Gastrocnemius medialis (tissue), 4 donors: Measurements from ENCODE around the gene C12orf60. TPM values are rescaled to one million over a fixed set of nuclear protein-coding genes. Genes with fewer than 3 reads are reported as not detected.

Experiments
- ATAC-seq, 2 donors: fragments of 150-250 bp; one replicate each; pipeline ENCODE4 v1.9.1; 2016
- DNase-seq, 2 donors: peaks; one replicate each; pipeline ENCODE4 v3.0.0-alpha.2; 2019
- H3K27ac ChIP-seq, 4 donors: fragments of 200-600 bp; sonication (generic); 1 replicate in 1 of 4; 2 replicates in 3 of 4; pipeline ENCODE4 v1.5.1; 2016 to 2018; ENCODE audit warnings: mild to moderate bottlenecking in 2 of 4, moderate library complexity in 1 of 4
- H3K27me3 ChIP-seq, 3 donors: fragments of 200-600 bp; sonication (generic) in 2 of 3; 1 replicate in 1 of 3; 2 replicates in 2 of 3; pipeline versions ENCODE4 v1.5.1 to v1.6.0; 2016 to 2019; ENCODE audit warnings: mild to moderate bottlenecking in 1 of 3, moderate library complexity in 1 of 3
- H3K36me3 ChIP-seq, 2 donors: fragments of 200-600 bp; sonication (generic) in 1 of 2; one replicate each; pipeline ENCODE4 v1.5.1; 2017 to 2018
- H3K4me1 ChIP-seq, 2 donors: fragments of 200-600 bp; sonication (generic) in 1 of 2; one replicate each; pipeline ENCODE4 v1.5.1; 2016 to 2017; ENCODE audit warnings: mild to moderate bottlenecking in 2 of 2
- H3K4me3 ChIP-seq, 4 donors: fragments of 200-600 bp; sonication (generic) in 3 of 4; 1 replicate in 1 of 4; 2 replicates in 3 of 4; pipeline ENCODE4 v1.5.1; 2016 to 2019; ENCODE audit warnings: mild to moderate bottlenecking in 2 of 4
- H3K9me3 ChIP-seq, 3 donors: fragments of 200-600 bp; sonication (generic) in 2 of 3; 1 replicate in 1 of 3; 2 replicates in 2 of 3; pipeline ENCODE4 v1.5.1; 2016 to 2019
- POLR2A ChIP-seq, 2 donors: fragments of 450-650 bp; IDR thresholded peaks; one replicate each; pipeline ENCODE4 v1.6.1; 2017; ENCODE audit warnings: antibody characterized with exemption in 2 of 2, mild to moderate bottlenecking in 2 of 2, moderate library complexity in 2 of 2
- in situ Hi-C, 4 donors: fragments of 200-750 bp; cut with MboI; loops; one replicate each; pipeline versions ENCODE4 v1.15.0 to v1.8.0; 2017; ENCODE audit warnings: low sequenced_read_pairs in 4 of 4
- intact Hi-C: fragments of 100-400 bp; cut with DNase I; formaldehyde crosslinking; loops from one replicate; pipeline ENCODE4 v1.15.1; 2023; ENCODE audit warnings: low total_unique reads
- total RNA-seq, 4 donors: library from RNA; depleted of rRNA; stranded (reverse); fragments of >200 nt; gene quantifications; one replicate each; pipeline versions ENCODE4 v1.1.0 to v1.2.3, GENCODE V29; 2016
- TF ChIP-seq, protein P1 (sequence below), 5 experiments: fragments of 450-650 bp in 3 of 5; fragments of 200-600 bp in 2 of 5; sonication (generic) in 2 of 5; IDR thresholded peaks in 4 of 5; conservative IDR thresholded peaks in 1 of 5; 1 replicate in 4 of 5; 2 replicates in 1 of 5; pipeline ENCODE4 v1.5.1; 2016 to 2019; ENCODE audit warnings: antibody characterized with exemption in 5 of 5, mild to moderate bottlenecking in 3 of 5, moderate library complexity in 3 of 5

The C12orf60 gene
- total RNA-seq, 4 donors from 2014 or later: 0.33 to 3.8 TPM; not detected in 2

DNA sequence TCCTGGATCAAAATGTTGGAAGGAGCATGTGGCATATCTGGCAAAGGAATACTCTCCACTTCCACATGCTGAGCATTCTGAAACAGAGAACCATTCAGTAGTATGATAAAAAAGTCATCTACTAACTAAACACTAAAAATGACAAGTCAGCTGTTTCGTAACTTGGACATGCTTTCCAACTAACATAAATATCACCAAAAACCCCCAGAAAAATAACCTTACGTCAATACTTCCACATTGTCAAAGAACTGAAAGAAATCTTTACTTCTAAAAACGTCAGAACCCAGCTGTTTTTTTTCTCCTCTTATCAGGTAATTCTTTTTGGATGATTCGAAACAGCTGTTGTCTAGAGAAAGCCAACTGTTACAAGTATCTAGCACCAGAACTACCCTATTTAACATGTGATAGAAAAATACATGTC, 8.4 kb upstream of the C12orf60 start:
- Histone ChIP-seq H3K36me3 (peaks cover 0 to 97% of the 10 kb centered on the region in 2 donors), H3K9me3 (no peaks in the 10 kb centered on the region), H3K4me1 (no peaks in the 10 kb centered on the region), H3K27me3 (no peaks in the 10 kb centered on the region), H3K27ac (no peak overlapping the region), H3K4me3 (no peak overlapping the region)
- intact Hi-C loops: no loop called here
- DNase-seq (no peak), ATAC-seq (no peak)
- in situ Hi-C loops: loop anchor here in 2 of 4 donors (25.0 kb wide), 2 partner anchors 1092 to 1117 kb away; partner anchors contain the start of genes DERA (in 1 of the 2) and STRAP (in 1 of the 2)
- no peak for TF ChIP-seq POLR2A (IDR thresholded peaks at IDR 0.05)
- TF ChIP-seq, protein P1, sequence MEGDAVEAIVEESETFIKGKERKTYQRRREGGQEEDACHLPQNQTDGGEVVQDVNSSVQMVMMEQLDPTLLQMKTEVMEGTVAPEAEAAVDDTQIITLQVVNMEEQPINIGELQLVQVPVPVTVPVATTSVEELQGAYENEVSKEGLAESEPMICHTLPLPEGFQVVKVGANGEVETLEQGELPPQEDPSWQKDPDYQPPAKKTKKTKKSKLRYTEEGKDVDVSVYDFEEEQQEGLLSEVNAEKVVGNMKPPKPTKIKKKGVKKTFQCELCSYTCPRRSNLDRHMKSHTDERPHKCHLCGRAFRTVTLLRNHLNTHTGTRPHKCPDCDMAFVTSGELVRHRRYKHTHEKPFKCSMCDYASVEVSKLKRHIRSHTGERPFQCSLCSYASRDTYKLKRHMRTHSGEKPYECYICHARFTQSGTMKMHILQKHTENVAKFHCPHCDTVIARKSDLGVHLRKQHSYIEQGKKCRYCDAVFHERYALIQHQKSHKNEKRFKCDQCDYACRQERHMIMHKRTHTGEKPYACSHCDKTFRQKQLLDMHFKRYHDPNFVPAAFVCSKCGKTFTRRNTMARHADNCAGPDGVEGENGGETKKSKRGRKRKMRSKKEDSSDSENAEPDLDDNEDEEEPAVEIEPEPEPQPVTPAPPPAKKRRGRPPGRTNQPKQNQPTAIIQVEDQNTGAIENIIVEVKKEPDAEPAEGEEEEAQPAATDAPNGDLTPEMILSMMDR (IDR thresholded peaks at IDR 0.05 in 4 of 5, conservative IDR thresholded peaks at IDR 0.05 in 1 of 5): no peak

DNA sequence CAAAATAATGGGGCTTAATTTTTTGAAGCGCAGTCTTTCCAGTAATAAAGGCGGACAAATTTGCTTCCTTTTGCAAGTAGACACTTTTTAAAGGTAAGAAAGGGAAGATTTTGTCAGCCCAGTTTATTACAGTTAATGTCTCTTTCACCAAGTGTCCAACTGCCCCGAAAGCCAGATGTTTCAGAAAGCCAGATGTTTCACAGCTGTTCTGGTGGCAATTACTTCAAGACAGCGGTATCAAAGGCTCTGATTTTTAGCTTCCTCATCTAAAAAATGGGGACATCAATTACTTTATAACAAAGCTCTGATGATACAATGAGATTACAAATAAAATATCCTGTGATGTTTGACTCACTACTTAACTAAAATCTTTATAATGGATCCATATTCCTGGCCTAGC, 1.2 kb upstream of the C12orf60 start:
- TF ChIP-seq POLR2A (IDR thresholded peaks at IDR 0.05): no peak
- in situ Hi-C loops: no loop called here

DNA sequence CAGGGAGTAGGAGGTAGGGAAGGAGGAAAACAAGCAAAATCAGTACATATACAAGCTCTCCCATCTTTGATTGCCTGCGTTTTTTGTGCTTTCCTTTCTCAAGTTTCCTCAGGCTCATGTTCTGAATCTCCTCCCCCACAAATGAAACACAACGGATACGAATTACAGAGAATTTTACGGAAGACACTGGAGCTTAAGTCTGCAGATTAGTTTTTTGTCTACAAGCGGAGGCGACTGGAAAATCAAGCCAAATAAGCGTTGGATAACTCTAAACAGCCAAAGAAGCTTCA, 804 bp upstream of the C12orf60 start:
- intact Hi-C loops (loop anchor here (1.0 kb wide), 1 partner anchor 28 kb away; a partner anchor contains a TSS), in situ Hi-C loops (no loop called here)
- H3K36me3 ChIP-seq: peaks cover 0 to 33% of the 10 kb centered on the region in 2 donors
- H3K9me3 ChIP-seq: no peaks in the 10 kb centered on the region
- peak overlapping the region; percentile 86 to 98 (median 92) for H3K27ac ChIP-seq
- H3K27me3 ChIP-seq: no peaks in the 10 kb centered on the region
- TF ChIP-seq POLR2A (IDR thresholded peaks at IDR 0.05): no peak
- TF ChIP-seq, protein P1 (IDR thresholded peaks at IDR 0.05 in 4 of 5, conservative IDR thresholded peaks at IDR 0.05 in 1 of 5): no peak
- ATAC-seq: no peak
- H3K4me1 ChIP-seq: peaks cover 15 to 22% of the 10 kb centered on the region in 2 donors
- H3K4me3 ChIP-seq: peak overlapping the region; percentile 75 to 100 (median 83)
- no peak for DNase-seq

More for the DNA sequence above, 1.2 kb upstream of the C12orf60 start:
- ATAC-seq (no peak), DNase-seq (no peak)
- Histone ChIP-seq H3K27me3 (no peaks in the 10 kb centered on the region), H3K9me3 (no peaks in the 10 kb centered on the region), H3K27ac (peak overlapping the region; percentile 86 to 98 (median 92)), H3K4me3 (peak overlapping the region; percentile 75 to 100 (median 83)), H3K36me3 (peaks cover 0 to 37% of the 10 kb centered on the region in 2 donors), H3K4me1 (peaks cover 15 to 22% of the 10 kb centered on the region in 2 donors)
- intact Hi-C loops: no loop called here

DNA sequence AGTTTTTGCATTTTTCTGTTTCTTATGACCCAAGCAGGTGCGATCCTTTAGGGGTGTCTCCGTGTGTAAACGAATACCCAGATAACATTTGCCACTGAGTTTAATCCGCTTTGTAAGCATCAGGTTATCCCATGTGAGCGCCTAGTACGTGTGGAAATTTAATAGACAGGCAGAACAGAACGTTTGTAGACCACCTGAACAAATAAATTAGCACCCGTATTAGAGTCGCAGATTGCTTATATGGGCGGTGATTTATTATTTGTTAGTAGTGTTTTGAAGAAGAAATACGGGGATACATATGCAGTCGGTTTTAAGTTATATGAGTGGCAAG, 325 bp downstream of the C12orf60 start:
- peaks cover 15 to 22% of the 10 kb centered on the region in 2 donors for H3K4me1 ChIP-seq
- intact Hi-C loops (loop anchor here (1.0 kb wide), 1 partner anchor 29 kb away; a partner anchor contains a TSS), in situ Hi-C loops (no loop called here)
- no peaks in the 10 kb centered on the region for H3K9me3 ChIP-seq
- H3K27me3 ChIP-seq: no peaks in the 10 kb centered on the region
- ATAC-seq: peak; percentile 41 to 45
- H3K4me3 ChIP-seq: peak overlapping the region; percentile 60 to 100 (median 78)
- peaks cover 0 to 21% of the 10 kb centered on the region in 2 donors for H3K36me3 ChIP-seq
- no peak for DNase-seq
- no peak for TF ChIP-seq POLR2A (IDR thresholded peaks at IDR 0.05)
- TF ChIP-seq, protein P1 (IDR thresholded peaks at IDR 0.05 in 4 of 5, conservative IDR thresholded peaks at IDR 0.05 in 1 of 5): no peak
- H3K27ac ChIP-seq: peak overlapping the region; percentile 81 to 98 (median 89)

DNA sequence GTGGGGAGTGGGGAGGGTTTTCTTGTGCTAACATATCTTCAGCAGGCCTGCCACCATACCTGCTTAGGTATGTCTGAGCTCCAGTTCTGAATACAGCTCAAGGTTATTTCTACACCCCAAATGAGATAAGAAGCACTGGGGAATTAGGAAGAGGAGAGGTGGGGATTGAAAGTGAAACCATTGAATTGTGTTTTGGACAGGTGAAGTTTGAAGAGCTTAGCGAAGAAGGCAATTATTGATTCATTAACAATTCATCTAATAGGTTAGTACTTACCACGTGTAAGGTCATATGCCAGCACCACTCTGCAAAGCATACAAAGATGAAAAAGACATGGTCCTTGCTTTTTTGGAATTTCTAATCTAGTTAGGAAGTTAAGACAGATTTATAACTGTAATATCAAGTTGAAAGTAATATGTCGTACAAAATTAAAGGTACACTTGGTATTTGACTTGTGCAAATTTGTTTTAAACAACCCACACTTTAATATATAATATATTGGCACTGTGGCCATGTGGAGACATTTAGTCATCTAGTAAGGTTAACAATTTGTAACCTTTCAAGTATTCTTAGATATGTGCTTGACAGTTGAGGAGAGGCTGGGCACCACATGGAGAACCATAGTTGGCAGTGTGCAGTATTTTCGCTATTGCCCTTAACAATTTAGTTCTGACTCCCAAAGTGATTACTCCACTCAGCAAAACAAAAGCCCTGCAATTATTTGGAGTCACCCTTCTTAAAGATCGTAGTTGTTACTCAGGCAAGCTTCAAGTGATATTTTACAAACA, 6.9 kb downstream of the C12orf60 start:
- H3K9me3 ChIP-seq: no peaks in the 10 kb centered on the region
- ATAC-seq: no peak
- no peak for DNase-seq
- intact Hi-C loops: no loop called here
- H3K27me3 ChIP-seq: no peaks in the 10 kb centered on the region
- no peaks in the 10 kb centered on the region for H3K36me3 ChIP-seq
- in situ Hi-C loops: no loop called here
- no peaks in the 10 kb centered on the region for H3K4me1 ChIP-seq
- TF ChIP-seq, protein P1 (IDR thresholded peaks at IDR 0.05 in 4 of 5, conservative IDR thresholded peaks at IDR 0.05 in 1 of 5): no peak
- no peak for TF ChIP-seq POLR2A (IDR thresholded peaks at IDR 0.05)
- no peak overlapping the region for H3K27ac ChIP-seq
- H3K4me3 ChIP-seq: no peak overlapping the region
